Fibroblast of pulmonary artery (primary cell): ENCODE data around the gene CNTNAP2.

Experiments used
- DNase-seq: peaks from one replicate; pipeline ENCODE4 v3.0.0-alpha.2; 2010; ENCODE audit warnings: low read depth
- H3K4me3 ChIP-seq: replicated peaks from 2 replicates; pipeline ENCODE4 v1.5.1; 2011; ENCODE audit warnings: low read depth, mild to moderate bottlenecking, control low read depth, low read length, moderate library complexity
- CTCF ChIP-seq: IDR thresholded peaks from 2 replicates; pipeline ENCODE4 v1.5.1; 2011; ENCODE audit warnings: mild to moderate bottlenecking, control low read depth, low read length, inconsistent platforms; ENCODE audit errors: missing control alignments

The CNTNAP2 gene

GRCh38 chr7:146479040-146479439 is 362.4 kb downstream of the CNTNAP2 start:
- TF ChIP-seq CTCF = no peak
- DNase-seq = no peak
- H3K4me3 ChIP-seq = no peak overlapping the region

GRCh38 chr7:146486519-146486918 is 369.9 kb downstream of the CNTNAP2 start:
- TF ChIP-seq CTCF = no peak
- H3K4me3 ChIP-seq = no peak overlapping the region
- no peak for DNase-seq

- no peak for TF ChIP-seq CTCF
- no peak overlapping the region for H3K4me3 ChIP-seq
These were observed 375.4 kb downstream of the CNTNAP2 start for GRCh38 chr7:146492017-146492416.

GRCh38 chr7:146494952-146495596 is 378.5 kb downstream of the CNTNAP2 start:
- no peak for TF ChIP-seq CTCF
- no peak for DNase-seq
- H3K4me3 ChIP-seq = no peak overlapping the region

More at GRCh38 chr7:146492017-146492416, 375.4 kb downstream of the CNTNAP2 start:
- no peak for DNase-seq

- TF ChIP-seq CTCF = no peak
- no peak overlapping the region for H3K4me3 ChIP-seq
- DNase-seq = no peak
These were observed 380.1 kb downstream of the CNTNAP2 start for GRCh38 chr7:146496657-146497056.

GRCh38 chr7:146499970-146500369 is 383.4 kb downstream of the CNTNAP2 start:
- TF ChIP-seq CTCF = no peak
- no peak for DNase-seq

GRCh38 chr7:146503844-146504243 is 387.2 kb downstream of the CNTNAP2 start:
- no peak overlapping the region for H3K4me3 ChIP-seq

More at GRCh38 chr7:146499970-146500369, 383.4 kb downstream of the CNTNAP2 start:
- no peak overlapping the region for H3K4me3 ChIP-seq

More at GRCh38 chr7:146503844-146504243, 387.2 kb downstream of the CNTNAP2 start:
- DNase-seq = no peak
- TF ChIP-seq CTCF = no peak
